GM19372 (cell line): ENCODE measurements around the gene SMAD7.
"Not testable (repeated sequence)": the region's sequence is repeated elsewhere in the genome, so short reads cannot be mapped to it uniquely, and the experiment has no call there.

Source experiments
- ATAC-seq: cut with Tn5 transposase; IDR thresholded peaks from one replicate; pipeline ENCODE4 v1.9.1; 2021; ENCODE audit warnings: mild to moderate bottlenecking, low read depth, moderate library complexity; ENCODE audit not compliant: unreplicated experiment

Gene SMAD7

DNA sequence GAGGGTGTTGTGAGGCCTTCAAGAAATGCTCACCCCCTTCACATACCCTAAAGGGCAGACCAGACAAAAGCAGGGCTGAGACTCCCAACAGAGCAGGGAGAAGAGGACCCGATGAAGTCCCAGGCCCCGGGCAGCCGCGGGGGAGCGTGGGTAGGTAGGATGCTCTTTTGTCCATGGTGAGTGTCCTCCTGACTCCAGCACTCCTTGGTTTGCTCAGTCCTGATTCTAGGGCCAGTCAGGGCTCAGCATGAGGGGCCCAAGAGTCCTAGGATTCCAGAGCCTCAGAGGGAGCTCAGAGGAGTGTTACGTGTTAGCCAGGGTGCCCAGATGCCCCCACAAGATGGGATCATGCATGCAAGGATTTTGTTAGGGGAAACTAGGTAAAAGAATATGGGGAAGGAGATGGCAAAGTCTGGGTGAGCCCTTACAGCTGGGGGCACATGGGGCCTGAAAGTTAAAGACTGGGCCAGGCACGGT is 64.8 kb downstream of the SMAD7 start:
- no peak for ATAC-seq

DNA sequence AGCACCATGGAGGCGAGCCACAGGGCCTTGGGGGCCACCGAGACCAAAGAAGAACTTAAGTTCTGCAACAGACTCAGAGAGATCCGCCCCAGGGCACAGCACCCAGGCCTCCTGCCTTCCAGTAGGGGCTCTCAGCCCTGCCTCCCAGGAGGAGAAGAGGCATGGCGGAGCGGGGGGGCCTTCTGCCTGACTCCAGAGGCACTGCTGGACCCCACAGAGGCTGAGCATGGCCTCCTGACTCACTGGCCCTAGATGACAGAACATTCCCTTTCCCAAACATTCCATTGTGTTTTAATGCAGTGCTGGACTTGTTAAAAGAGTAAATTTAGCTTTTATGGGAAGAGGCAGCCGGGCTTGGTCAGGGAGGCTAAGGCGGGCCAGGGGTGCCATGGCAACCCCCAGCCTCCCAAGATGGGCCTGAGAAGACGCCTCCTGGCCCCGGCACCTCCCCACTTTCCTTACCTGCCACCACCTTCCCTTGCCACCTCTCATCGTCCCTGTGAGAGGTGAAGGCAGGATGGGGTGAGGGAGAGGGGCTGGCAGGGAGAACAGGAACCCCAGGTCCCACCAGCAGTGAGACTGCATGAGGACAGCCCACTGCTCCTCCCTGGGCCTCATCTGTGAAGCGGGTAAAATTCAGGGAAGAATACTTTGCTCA is 65.4 kb downstream of the SMAD7 start:
- no peak for ATAC-seq

DNA sequence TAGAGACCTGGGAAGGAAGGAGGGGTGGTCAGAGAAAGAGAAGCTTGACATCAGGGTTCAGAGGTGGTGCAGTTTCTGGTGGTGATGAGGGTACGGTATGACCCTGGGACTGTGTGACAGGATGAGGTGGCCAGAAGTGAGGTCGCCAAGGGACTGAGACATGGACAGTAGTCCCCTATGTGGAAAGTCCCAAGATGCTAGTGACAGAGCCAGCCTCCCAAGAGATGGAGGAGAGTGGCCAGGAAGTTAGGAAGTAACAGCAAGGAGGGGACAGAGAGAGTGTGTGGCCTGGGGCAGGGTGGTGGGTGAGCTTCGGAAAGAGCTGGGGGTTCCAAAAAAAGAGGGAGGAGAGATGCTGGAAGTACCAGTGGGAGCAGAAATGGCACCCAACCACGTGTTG is 66.0 kb downstream of the SMAD7 start:
- no peak for ATAC-seq

DNA sequence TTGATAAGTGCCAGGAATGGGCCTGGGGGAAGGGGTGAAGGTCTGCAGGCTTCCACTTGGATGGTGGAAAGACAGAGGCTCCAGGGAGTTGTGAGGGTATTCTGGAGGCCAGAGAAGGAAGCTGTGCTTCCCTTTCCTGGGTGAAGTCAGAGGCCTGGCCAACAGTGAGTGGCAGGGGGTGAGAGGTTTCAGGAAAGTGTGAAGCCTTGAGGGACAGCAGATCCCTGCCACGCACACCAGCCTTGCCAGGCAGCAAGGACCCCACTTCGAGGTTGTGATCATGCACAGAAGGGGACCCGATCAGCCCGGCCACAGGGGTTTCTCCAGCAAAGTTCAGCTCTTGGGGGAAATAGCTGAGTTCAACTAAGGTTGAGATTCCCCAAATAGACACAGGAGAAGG is 66.5 kb downstream of the SMAD7 start:
- ATAC-seq = no peak

DNA sequence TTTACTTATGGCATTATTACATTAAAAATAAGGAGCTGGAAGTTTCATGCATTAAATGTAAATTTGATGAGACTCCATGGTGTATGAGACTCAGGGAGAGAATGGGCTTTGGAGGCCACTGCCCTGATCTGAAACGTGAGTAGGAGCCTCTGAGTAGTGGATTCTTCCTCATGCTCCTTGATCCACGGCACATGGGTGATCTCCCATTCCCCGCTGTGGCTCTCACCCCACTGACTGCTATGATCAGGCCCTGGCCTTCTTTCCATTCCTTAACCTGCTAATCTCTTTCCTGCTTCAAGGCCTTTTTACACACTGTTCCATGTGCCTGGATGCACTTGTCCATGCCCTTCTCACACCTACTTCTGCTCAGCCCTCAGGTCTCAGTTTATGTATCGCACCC is 68.4 kb downstream of the SMAD7 start:
- no peak for ATAC-seq

DNA sequence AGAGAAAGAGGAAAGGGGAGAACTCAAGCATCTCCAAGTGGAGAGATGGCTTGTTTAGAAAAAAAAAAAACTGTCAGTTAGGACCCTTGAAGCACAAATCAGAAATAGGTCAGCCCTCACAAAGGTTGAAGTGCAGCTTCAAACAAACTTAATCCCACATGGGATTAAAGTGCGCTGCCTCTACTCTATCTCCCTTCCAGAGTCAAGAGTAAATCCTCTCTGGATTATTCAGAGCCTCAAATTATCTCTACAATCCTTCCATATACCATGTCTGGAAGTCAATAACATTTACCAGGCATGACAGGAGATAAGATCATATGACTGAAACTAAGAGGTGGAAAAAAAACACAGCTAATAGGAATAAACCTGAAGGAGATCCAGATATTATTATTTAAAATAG is 69.8 kb downstream of the SMAD7 start:
- no peak for ATAC-seq

DNA sequence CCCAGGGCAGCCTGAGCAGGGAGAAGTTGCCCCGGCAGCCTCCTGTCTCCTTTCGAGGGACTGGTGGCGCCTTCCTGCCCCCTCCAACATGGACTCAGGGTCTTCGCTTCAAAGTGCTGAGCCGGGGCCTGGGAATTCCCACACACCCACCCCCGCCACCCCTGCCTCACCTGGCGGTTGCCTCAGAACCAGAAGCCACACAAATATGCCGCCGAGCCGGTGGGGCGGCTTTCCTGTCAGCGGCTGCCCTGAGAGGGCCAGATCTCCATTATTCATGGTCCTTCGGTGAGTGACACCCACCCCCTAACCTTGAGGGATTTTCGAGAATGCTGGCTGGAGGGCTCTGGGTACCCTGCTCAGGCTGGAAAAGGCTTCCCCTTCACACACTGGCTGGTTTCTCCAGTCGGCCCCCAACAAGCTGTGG is 71.7 kb downstream of the SMAD7 start:
- ATAC-seq = no peak

DNA sequence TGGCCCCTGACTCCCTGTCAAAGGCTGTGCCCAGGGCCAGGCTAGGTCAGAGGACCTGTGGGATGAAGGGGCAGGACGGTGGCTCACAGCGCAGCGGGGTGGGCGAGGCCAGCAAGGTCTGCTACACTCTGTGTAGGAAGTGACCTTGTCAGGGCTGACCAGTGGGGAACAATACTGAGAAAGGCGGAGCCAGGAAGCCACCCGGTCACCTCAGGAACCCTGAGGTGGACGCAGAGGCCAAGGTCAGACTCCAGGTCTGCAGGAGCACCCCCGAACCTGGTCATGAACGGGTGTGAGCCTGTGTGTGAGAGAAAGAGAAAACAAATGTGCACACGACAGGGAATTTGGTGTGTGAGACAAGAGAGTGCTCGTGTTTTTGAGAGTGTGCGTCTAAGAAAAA is 72.3 kb downstream of the SMAD7 start:
- no peak for ATAC-seq

DNA sequence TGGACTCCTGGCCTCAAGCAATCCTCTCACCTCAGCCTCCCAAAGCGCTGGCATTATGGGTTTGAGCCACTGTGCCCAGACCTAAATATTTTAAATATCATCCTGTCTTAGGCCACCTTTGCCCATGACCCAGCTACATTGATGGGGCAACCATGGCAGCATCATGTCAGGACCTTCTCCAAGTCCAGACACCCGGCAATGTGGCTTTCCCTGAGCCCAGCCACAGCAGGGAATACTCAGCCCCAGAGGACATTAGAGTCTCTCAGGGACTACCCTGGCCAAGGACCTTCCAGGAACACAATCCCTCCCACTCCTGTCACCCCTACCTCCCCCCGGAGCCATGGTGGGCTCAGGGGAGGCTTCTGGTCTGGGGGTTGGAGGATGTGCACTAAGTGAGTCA is 72.8 kb downstream of the SMAD7 start:
- ATAC-seq = no peak

DNA sequence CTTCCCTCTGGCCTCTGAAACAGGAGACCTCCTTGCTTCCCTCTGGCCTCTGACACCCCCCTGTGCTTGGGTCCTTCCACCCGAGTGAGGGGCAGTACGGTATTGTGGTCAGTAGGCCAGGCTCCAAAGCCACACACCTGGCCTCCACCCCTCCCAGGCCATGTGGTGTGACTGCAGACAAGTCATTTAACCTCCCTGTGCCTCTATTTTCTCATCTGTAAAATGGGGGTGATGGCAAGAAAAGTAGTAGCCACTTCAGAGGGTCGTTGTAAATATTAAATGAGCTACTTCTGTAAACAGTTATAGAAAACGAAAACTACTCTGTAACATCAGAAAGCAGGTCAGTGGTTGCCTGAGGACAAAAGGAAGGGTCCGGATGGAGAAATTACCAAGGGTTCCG is 74.2 kb downstream of the SMAD7 start:
- no peak for ATAC-seq

DNA sequence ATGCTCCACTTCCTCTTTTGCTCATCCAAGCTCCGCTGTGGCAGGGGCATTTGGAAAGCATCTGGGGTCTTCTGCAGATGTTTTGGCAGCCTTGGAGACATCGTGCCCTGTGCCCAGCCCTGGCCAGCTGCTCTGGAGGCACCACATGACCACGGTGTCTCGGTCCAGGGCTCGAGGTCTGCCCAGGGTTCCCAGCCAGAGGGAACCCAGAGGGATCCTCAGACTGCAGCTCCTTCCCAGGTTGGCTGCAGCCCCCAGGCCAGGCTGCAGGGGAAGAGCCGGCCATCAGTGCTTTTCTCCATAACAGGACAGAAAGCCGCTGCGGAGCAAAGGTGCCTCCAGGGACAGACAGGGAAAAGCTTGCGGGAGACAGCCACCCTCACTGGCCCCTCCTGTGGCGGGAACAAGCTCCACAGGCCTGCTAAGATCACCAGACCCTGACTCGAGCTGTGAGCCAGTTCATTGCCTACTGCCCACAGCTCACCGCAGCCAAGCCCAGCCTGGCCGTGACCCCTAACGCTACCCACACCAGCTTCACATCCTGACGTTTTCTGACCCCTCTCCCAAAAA is 74.7 kb downstream of the SMAD7 start:
- no peak for ATAC-seq

DNA sequence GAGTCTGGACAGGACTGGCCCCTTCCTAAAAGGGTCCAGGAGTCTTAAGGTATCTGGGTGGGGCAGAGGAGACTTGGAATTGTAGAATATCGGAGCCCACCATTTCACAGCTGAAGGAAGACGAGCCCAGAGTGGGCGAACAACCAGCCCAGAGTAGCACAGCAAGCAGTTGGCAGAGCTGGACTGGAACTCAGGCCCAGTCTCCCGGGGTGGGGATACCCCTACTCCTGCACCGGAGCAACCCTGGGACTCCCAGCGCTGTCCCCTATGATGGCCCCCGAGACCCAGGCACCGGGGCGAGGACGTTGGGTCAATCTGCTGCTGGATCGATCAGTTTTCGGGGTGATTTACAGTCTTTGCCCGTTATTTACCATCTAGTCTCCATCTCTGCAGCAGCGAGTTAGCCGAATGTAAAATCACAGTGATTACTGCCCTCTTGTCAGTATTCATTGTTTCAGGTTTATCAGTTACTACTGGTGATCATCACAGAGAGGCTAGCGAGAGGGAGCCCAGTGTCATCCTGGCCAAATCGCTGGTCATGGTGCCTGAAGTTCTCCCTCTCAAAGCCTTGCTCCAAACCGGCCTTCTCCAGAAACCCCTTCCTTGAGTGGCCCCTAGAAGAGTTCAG is 75.3 kb downstream of the SMAD7 start:
- no peak for ATAC-seq

DNA sequence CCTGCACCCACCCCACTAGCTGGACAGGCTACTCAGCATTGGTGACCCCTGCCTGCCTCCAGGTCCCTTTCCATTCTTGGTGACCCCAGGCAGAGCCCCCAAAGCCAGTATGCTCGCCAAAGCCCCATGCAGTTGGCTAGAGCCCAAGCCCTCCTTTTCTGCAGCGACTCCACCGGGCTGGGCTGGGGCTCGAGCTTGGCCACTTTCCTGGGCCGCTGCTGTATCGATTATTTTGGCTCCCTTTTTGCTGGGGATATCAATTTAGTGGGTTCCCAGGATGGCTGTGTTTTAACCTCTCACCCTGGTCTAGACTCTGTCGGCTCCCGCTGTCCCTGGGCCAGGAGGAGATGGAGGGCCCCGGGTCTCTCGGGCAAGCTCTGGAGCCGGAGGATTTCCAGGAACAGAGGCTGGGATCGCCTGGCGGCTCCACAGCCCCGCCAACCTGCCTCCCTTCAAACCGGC is 76.0 kb downstream of the SMAD7 start:
- no peak for ATAC-seq

DNA sequence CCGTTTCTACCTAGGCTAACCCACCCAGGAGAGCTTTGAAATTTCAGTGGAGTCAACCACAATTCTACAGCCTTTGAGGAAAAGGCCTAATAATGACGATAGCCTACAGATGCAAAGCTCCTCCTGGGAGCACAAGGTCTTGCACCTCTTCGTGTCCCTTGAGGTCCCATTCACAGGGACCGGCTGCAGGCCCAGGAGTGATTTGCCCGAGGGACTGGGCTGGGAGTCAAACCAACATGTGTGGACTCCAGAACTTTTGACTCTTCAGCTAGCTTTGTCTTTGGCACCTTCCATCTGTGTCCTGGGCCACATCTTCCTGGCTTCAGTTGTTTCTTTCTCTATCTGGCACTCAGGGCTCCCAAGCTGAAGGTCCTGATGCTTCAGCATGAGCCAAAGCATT is 76.5 kb downstream of the SMAD7 start:
- ATAC-seq = no peak

DNA sequence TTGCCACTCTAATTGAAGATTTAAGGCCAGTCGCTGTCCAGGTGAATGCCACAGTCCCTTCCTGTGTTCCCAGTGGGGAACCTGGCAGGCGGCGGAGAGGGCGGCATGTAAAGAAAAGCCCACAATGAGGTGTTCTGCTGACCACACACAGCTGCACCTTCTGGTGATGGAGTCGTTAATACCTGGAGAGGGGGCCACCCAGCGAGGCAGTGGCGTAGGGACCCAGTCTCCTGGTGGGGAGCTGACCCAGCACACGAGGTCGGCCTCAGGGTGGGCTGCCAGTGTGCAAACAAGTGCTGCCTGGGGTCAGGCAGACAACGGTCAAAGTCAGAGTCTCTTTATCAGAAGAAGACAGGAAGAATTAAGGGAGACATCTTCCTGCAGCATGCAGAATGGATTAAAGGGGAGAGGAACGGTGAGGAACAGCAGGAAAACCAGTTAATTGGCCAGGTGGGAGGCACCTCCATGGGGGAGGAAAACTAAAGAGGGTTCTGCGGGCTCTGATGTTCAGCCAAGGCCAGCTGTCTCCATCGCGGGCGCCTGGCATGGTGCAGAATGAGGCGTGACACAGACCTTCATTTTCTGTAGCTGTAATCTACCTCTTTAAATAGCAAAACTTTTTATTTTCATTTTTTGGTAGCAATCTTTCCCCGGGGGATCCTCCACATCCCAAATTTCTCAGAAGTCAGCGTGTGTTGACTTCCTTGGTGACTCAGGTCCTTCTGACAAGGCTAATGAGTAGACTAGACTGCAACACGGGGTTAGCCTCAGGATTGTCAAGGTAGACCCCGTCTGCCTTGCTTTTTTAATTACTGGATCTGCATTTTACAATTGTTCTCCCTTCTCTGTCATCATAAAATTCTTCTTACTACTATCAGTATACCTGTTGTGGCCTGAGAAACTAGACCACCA is 78.3 kb downstream of the SMAD7 start:
- ATAC-seq = no peak

DNA sequence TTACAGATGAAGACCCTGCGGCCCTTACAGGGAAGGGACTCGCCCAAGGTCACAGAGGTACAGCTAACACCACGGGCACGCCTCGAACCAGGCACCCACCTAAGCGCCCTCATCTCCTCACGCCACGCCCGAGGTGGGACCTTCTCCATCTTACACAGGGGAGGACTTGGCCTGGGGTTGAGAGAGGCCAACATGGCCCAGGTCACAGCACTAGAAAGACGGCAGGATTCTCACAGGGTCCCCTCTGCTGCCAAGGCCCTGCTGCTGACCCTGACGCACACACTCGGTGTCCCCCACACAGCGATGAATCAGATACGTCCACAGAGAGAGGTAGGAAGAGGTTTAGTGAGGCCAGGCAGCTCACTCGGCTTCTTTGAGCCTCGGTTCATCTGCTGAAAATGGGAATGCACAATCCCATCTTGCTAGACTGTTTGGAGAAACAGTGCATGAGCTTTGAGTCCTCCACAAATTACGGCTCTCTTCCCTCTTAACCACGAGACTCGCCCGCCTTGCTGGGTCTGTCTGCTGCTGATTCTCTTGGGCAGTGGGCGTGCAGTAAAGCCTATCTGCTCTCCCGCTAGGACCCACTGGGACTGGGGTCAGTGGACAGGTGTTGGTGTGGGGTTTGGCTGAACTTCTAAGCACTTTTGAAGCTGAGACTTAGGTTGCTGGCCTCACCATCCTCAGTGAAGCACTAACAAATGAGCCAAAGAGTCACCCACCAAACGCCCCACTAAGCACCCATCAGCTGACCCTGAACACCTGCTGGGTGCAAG is 79.2 kb downstream of the SMAD7 start:
- ATAC-seq = no peak

DNA sequence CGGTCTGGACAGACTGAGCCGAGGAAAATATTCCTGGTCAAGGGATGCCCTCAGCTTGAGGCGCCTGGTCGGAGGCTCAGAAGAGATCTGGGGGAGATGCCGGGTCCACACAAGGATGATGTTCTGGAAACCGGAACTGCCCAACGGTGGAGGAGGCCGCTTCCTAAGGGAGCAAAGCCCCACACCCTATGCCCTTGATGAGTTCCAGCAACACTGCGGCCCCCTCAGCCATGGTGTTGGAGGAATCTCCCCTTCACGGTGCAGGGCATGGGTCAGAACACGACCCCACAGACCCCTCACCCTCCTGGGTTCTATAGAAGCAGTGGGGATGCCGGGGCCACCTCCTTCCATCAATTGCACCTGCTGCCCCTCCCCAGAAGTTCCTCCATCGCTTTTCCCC is 79.8 kb downstream of the SMAD7 start:
- ATAC-seq = not testable (repeated sequence)
